HS-5 (cell line): ENCODE measurements around the gene RPL11.
A peak's percentile ranks its signal among the peaks of the same experiment; 100 is the strongest.
"Not testable (repeated sequence)": the region's sequence is repeated elsewhere in the genome, so short reads cannot be mapped to it uniquely, and the experiment has no call there.

Experiments
- DNase-seq: peaks from one replicate; pipeline ENCODE4 v3.0.0-alpha.2; 2012; ENCODE audit warnings: low read depth

Gene RPL11

DNA sequence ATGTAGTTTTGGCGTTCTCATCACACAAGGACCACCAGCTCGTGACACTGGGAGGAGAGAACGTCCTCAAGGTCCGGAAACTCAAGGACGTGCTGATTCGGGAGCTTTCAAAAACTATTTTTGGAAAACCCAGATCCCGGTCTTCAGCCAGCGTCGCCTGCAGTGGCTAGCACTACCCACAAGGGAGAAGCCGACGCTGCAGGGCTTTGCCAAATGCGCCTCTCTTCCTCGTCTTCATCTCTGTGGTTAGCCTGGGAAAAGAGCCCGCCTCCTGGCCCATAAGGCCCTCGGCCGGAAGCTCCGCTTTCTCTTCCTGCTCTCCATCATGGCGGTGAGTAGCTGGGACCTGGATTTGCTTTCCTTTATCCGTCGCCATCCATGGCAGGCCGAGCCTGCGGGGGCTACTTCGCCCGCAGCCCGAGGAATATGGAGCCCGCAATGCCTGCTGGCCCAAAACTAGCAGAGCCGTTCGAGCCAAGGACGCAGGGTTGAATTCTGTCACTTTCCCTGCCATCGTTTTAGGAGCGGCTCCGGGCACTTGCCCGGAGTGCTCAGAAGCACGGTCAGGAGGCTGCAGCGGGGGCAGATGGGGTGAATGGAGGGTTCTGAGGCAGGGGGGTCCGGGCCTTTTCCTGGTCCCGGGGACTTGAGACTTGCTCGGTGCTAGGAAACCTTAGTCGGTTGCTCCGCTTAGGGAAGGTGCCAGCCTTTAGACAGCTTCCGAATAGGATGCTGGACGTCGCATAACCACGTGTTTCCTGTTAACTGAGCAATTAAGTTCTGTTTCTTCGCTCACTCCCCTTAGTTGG, at the start of gene RPL11:
Gene RPL11, plus strand, starts transcription at position 308 of the 809 bp plus-strand sequence. Its CDS starts 18 bp downstream, at position 326.
- DNase-seq: peak; percentile 88

DNA sequence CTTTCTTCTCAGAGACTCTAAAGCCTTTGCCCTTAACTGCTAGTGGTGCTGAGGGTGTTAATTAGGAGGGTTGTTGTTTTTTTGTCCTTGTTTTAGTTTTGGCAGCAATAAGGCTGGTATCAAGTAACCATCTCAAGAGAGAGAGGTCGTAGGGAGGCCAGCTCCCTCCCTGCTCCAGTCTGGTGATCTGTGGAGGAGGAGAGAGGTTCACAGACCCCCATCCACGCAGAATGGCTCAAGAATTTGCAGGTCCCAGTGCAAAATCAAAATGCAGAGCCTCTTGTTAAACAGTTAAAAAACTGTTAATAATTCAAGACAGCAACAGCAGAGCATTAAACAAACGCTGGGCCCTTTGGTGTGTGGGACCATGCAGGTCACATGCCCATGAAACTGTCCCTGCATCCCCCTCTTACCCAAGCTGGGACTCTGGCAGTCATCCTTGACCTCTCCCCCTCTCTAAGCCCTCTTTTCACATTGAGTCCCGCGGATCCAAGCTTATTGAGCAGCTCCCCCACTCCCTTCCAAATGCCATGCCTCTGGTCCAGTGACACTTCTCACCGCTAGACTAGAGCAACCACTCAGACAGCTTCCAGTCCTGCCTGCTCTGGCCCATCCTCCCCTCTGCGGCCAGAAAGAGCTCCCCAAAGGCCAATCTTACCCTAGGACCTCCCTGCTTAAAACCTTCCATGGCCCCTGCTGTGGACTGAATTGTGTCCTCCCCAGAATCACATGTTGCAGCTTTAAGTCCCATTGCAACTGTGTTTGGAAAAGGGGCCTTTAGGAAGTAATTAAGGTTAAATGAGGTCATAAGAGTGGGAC, 47.7 kb upstream of the RPL11 start:
- no peak for DNase-seq

DNA sequence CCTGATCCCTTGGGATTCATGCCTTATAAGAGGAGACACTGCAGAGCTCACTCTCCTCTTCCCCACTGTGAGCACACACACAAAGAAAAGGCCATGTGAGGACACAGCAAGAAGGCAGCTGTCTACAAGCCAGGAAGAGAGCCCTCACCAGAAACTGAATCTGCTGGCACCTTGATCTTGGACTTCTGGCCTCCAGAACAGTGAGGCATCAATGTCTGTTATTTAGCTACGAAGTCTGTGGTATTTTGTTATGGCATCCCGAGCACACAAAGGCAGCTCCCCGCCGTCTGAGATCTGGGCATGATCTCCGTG, 47.1 kb upstream of the RPL11 start:
- no peak for DNase-seq

DNA sequence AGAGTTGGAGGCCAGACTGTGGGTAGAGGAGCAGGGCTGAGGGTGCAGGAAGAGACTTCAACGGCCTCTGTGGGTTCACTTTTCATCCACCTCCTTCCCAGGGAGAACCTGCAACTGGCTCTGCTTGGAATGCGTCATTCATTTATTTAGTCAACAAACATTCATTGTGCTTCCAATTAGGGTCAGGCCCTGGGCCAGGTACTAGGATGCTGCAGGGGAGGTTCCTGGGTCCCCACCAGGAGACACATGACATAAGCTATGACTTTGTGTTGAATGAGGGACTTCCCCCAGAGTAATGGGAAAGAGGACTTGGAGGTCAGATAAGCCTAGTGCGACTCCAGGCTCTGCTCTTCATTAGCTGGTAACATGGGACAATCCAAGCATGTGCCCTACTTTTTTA, 46.3 kb upstream of the RPL11 start:
- DNase-seq: no peak

DNA sequence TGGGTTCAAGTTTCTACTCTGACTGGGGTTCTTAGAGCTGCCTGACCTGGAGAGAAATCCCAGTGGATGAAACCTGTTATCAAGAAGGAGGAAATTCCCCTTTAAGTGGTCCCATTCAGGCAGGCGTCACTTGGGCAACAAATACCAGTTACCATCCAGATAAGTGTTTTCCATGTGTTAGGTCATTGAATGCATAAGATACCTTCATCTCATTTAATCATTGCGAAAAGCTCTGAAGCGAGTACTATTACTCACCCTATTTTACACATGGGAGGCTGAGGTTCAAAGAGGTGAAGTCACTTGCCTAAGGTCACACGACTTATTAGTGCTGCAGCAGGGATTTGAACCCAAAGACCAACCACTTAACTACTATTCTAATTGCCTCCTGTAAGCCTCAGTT, 45.5 kb upstream of the RPL11 start:
- no peak for DNase-seq

DNA sequence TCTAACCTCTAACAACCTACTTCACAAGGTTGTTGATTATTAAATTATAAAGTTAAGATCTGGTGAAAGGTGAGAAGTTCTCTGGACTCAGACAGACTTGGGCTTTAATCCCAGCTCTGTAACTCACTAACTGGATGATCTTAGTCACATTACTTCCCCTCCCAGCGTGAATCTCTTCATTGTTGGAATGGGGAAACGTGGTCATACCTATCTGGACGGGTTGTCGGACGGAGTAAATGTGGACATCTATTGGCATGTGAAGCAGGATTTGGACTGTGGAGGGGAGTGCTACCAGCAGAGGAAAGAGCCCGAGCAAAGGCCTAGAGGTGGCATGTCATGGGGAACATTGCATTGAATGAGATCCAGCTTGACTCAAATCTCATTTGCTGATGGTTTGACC, 45.1 kb upstream of the RPL11 start:
- DNase-seq: no peak

DNA sequence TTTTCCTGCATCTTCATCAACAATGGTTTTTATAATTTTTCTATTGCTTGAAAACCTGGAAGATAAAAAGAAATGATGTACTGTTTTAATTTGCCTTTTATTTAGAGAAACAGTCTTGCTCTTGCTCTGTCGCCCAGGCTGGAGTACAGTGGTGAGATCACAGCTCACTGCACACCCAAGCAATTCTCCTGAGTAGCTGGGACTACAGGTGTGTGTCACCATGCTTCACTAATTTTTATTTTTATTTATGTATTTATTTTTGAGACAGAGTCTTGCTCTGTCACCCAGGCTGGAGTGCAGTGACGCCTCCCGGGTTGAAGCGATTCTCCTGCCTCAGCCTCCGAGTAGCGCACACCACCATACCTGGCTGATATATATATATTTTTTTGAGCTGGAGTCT, 43.0 kb upstream of the RPL11 start:
- no peak for DNase-seq

DNA sequence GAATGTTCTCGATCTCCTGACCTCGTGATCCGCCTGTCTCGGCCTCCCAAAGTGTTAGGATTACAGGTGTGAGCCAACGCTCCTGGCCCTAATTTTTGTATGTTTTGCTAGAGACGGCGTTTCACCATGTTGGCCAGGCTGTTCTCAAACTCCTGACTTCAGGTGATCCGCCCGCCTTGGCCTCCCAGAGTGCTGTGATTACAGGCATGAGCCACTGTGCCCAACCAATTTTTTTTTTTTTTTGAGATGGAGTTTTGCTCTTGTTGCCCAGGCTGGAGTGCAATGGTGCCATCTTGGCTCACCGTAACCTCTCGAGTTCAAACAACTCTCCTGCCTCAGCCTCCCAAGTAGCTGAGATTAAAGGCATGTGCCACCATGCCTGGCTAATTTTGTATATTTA, 42.4 kb upstream of the RPL11 start:
- DNase-seq: not testable (repeated sequence)

DNA sequence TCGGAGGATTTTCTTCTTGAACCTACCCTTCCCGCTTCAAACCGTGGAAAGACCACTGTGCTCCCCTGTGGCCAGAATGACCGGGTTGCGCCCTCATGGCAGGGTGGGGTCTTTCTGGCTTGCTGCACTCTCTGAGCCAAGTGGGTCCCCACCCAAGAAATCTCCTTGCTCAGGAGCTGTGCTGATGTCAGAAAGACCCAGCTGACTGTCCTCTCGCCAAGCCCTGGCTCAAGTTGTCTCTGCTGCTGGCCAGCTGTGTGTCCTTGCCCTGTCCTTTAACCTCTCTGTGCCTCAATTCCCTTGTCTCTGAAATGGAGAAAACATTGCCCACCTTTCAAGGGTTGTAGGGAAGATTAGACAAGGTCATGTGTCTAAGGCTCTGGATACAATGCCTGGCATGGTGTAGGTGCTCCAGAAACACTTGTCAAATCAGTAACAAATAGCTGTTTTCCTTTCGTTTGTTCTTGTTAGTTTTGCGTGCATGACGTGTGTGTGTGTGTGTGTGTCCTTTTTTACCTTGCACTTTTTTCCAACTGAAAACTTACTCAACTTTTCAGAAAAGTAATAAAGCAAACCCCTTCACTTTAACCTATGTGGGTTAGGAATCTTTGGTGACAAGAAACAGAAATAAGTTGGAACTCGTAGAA, 41.1 kb upstream of the RPL11 start:
- no peak for DNase-seq

DNA sequence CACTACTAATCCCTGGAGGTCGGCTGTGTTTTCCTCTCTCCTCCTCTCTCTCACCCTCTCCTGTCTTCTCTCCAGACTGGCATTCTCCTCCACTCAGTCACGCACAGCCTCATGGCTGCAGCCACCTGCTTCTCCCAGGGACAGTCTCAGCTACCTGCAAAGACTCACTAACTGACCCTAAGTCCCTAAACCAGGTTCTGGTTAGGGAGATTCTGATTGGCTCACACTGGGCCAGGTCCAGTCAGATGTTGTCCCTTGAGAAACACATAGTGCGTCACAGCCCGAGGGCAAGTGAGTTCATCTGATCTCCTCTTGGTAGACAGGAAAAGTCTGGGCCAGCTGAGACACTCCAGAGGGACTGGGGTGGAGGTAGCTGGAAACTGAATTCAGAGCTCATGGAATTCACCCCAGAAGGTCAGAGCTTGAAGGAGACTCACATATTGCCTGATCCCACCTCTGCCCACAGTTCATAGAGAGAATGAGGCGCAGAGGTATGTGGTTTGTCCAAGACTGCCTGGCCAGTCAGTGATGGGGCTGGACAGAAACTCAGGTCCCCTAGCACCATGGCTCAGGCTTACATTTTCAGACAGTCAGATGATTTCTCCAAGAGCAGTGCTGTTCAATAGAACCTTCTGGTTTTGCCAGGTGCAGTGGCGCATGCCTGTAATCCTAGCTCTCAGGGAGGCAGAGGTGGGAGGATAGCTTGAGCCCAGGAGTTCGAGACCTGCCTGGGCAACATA, 40.4 kb upstream of the RPL11 start:
- DNase-seq: no peak

DNA sequence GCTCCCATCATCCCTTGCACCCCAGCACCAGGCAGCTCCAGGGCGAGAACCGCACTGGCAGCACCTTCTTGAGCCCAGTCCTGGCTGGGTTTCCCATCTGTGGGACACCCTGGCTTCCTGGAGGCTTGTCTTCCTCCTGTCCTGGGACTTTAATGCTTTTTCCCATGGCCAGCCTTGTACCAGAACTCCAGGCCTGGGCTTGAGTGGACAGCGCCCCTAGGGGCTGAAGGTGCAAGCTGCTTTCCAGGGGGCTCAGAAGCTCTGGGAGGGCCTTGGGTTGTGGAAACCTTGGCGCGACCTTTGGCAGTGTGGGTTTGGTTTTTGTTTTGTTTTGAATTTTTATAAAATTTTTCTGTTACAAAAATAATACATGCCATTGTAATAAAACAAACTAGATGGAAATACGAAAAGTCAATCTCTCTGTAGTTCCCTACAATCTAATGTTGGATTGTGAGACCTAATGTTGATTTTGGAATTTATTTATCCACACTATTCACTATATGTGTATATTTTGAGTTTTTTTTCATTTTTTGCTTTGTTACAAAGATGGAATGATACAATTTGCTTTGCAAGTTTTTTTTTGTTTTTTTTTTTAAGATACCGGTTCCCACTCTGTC, 33.8 kb upstream of the RPL11 start:
- no peak for DNase-seq

DNA sequence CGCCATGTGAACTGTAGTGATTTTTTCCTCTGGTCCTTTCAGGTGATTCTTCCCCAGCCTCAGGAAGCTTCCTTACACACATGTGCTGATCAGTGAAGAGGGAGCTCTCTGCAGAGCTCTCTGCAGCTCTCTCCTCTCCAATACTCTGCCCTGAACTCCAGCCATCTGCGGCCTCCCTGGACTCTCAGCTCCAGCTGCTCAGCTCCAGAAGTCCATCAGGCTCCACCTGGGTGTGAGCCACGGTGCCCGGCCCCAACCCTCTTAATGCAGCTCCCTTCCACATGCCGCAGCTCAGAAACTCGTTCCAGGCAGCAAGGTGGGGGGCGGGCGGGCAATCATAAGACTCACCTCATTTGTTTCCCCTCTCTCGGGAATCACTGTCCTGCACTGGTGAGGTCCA, 30.9 kb upstream of the RPL11 start:
- no peak for DNase-seq

DNA sequence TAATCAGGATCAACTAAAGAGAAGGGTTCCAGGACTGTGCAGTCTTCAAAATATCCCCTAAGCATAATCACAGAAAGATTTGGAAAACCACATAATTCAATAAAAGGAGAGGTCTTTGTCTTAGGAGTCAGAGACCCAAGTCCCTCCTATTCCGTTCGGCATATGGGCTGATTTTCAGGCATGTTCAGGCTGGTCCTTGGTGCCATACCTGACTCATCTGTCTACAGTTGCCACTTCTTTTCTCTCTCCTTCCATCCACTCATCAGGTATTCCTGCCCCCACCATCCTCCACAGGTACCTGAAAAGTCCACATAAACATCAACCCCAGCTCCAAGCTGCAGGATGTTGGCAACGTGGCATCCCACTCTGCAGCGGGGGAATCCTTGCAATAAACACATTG, 29.7 kb upstream of the RPL11 start:
- no peak for DNase-seq

DNA sequence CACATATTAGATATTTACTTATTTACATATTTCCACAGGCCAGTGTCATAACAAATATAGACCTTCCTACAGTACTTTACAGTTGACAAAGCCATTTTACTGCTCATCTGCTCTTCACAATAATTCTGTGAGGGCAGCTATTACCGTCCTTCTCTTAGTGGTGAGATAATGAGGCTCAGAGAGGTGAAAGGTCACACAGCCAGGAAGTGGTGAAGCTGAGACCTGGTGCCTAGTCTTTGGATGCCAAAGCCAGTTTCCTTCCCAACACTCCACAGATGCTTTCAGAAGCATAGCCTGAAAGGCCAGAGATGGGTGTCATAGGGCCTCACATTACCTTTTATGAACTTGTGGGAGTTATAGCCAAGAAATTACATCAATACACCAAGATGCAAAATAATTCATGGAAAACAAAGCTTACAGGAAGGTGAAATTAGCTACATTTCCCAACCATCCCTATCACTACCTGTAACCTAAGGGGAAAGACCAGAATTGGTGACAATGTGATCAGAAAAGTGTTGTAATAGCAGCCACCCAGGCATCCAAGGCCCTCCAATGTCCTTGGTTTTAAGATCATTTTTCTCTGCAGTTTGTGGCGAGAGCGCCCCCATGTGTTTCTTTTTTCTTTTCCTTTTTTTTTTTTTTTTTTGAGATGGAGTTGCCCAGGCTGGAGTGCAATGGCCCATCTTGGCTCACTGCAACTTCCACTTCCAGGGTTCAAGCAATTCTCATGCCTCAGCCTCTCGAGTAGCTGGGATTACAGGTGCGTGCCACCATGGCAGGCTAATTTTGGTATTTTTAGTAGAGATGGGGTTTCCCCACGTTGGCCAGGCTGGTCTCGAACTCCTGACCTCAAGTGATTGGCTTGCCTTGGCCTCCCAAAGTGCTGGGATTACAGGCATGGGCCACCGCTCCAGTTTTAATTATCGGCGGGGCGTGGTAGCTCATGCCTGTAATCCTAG, 26.5 kb upstream of the RPL11 start:
- no peak for DNase-seq

DNA sequence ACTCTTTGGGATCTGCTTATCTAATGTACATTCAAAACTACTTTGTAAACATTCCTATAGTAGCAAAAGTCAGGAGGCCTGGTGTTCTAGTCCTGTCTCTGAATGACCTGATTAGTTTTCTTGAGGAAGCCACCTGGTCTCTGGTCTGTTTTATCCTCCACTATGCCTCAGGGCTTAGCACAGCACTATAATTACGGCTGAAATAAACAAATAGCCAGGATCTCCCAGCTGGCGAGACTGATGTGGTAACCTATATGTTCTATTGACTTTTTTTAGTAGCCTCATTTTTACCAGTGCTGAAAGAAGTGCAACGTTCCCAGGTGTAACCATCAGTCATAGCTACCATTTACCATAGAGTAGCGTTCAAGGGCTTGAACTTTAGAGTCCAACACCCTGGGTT, 24.2 kb upstream of the RPL11 start:
- DNase-seq: no peak

DNA sequence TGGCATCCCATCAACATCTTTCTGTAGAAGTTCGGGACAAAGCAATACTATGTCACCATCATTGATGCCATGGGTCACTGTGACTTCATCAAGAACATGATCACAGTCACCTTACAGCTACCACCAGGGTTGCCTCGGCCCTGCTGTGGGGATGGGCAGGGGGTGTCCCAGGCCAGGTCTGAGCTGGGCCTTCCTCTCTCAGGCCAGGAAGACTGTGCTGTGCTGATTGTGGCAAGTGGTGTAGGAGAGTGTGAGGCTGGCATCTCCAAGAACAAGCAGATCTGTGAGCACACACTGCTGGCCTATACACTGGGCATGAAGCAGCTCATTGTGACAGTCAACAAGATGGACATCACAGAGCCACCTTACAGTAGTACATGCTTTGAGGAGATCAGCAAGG, 20.9 kb upstream of the RPL11 start:
- DNase-seq: no peak

DNA sequence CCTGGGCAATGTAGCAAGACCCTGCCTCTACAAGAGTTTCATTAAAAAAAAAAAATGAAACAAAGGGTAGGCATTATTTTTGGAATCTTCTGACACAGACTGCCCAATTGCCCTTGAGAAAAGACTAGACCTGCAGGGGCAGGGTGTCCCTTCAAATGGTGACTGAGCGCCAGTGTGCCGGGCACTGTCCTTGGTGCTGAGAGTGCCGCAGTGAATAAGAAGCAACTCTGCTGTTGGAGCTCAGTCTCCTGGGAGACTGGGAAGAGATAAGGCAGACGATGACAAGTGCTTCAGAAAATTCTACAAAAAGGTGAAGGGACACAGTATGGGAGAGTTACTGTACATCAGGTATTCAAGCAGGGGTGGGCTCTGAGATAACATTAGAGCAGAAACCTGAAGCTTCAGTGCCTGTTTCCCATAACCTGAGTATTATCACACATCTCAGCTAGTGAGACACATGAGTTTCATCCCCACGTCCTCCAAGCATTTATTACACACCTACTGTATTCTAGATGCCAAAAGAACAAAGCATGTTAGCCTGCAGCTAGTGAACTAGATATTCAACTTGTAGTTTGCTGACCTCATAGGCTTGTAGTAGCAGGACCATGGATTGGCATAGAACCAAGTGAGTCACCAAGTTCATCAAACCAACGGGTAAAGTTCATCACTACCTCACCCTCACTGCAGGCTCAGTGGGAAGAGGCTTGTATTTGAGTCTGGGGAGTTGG, 18.4 kb upstream of the RPL11 start:
- peak; percentile 37 for DNase-seq

DNA sequence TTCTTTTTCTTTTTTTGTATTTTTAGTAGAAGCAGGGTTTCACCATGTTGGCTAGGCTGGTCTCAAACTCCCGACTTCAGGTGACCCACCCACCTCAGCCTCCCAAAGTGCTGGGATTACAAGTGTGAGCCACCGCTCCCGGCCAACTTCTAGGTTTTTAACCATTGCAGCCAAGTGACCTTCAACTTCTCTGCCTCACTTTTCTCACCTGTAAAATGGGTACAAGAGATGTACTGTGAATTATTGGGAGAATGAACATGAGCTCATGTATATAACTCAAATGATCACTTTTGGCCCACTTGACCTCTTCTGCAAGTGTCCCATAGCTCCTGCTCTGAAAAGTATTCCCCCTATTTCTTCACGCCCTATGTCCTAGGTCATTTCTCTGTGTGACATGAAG, 11.8 kb upstream of the RPL11 start:
- no peak for DNase-seq

DNA sequence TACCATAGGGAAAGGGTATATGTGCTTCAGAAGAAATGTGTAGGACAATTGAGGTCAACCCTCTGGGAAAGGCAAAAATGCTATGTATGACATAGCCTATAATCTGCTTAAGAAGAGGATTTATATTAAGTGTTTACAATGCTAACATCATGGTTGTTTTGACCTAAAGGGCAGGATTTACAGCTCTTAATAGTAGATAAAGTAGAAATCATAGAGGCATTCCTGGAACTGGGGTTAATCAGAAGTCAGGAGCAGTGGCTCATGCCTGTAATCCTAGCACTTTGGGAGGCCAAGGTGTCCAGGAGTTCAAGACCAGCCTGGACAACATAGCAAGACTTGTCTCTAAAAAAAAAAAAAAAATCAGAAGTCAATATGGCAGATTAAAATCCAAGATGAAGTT, 8.7 kb upstream of the RPL11 start:
- no peak for DNase-seq

DNA sequence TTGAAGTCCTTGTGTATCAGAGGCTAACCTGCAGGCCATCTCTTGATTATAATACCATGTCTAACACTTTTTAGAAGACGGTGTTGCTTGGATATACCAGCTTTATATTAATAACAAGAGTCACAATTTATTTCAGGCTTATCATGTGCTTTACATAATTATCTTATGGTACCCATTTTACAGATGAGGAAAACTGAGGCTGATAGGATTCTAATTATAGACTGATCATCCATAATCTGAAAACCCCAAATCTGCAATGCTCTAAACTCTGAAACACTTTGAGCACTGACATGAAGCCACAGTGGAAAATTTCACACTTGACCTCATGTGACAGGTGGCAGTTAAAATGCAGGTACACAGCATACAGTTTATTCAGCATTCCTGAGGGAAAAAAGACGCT, 7.2 kb upstream of the RPL11 start:
- no peak for DNase-seq
